Vagina (tissue), 2 donors: ENCODE measurements around the gene MRPS30.

Source experiments
- CTCF ChIP-seq, 3 experiments: fragments of 450-650 bp in 2 of 3; fragments of 200-600 bp in 1 of 3; sonication (generic) in 1 of 3; IDR thresholded peaks; one replicate each; pipeline ENCODE4 v1.5.1; 2017 to 2019; ENCODE audit warnings: antibody characterized with exemption in 3 of 3, mild to moderate bottlenecking in 2 of 3, moderate library complexity in 2 of 3
- POLR2A ChIP-seq, 2 donors: fragments of 450-650 bp; IDR thresholded peaks; one replicate each; pipeline ENCODE4 v1.6.1; 2017; ENCODE audit warnings: antibody characterized with exemption in 2 of 2, mild to moderate bottlenecking in 2 of 2, moderate library complexity in 2 of 2
- POLR2AphosphoS5 ChIP-seq, 2 donors: sonication (generic); formaldehyde crosslinking; IDR thresholded peaks; one replicate each; pipeline ENCODE4 v1.9.0; 2017; ENCODE audit warnings: antibody characterized with exemption in 2 of 2, mild to moderate bottlenecking in 2 of 2, low read depth in 1 of 2; ENCODE audit not compliant: insufficient read depth in 1 of 2

- no peak for TF ChIP-seq CTCF (IDR thresholded peaks at IDR 0.05)
- no peak for TF ChIP-seq POLR2A (IDR thresholded peaks at IDR 0.05)
- no peak for TF ChIP-seq POLR2AphosphoS5 (IDR thresholded peaks at IDR 0.05; ENCODE audit: insufficient read depth in 1 of 2, low read depth in 1 of 2)
Measured at GRCh38 chr5:44769200-44769876, 39.4 kb upstream of the MRPS30 start.
